ENCODE results near the gene TMEM232. TPM values are rescaled to one million over a fixed set of nuclear protein-coding genes. Genes with fewer than 3 reads are reported as not detected.

TMEM232 gene
- total RNA-seq, 4 donors from 2014 or later, result 0.82 TPM; not detected in 3

- H3K27me3 ChIP-seq, result no peaks in the 10 kb centered on the region
- no peaks in the 10 kb centered on the region for H3K9me3 ChIP-seq
- TF ChIP-seq CTCF (IDR thresholded peaks at IDR 0.05 in 4 of 5, conservative IDR thresholded peaks at IDR 0.05 in 1 of 5), result no peak
- no peak for TF ChIP-seq POLR2A (IDR thresholded peaks at IDR 0.05)
- no peak overlapping the region for H3K27ac ChIP-seq
- no peak for DNase-seq
- H3K36me3 ChIP-seq, result no peaks in the 10 kb centered on the region
- intact Hi-C loops (cut with DNase I; ENCODE audit: low total_unique reads), result no loop called here
- in situ Hi-C loops (cut with MboI; ENCODE audit: low sequenced_read_pairs in 4 of 4), result no loop called here
- no peak for ATAC-seq
- H3K4me3 ChIP-seq, result no peak overlapping the region
- no peaks in the 10 kb centered on the region for H3K4me1 ChIP-seq
These were observed 355.3 kb downstream of the TMEM232 start for GRCh38 chr5:110371011-110371724.

Small RNAs within 50 kb of the gene (microRNA-seq; reads per million reads assigned to microRNA genes)
- gene MIR548F3 (ENCODE audit: borderline replicate concordance in 2 of 2), result 0 reads per million in 2 donors

Other genes with a start within 250 kb of the TMEM232 start
- 100 to 1,000 TPM in 2 of 4 donors, 10 to 100 TPM in 2; 71.5 to 114 (median 99.7) TPM for gene SLC25A46, start 12.3 kb upstream of the TMEM232 start, total RNA-seq